ENCODE measurements around the gene HBD.

Gene HBD

DNA sequence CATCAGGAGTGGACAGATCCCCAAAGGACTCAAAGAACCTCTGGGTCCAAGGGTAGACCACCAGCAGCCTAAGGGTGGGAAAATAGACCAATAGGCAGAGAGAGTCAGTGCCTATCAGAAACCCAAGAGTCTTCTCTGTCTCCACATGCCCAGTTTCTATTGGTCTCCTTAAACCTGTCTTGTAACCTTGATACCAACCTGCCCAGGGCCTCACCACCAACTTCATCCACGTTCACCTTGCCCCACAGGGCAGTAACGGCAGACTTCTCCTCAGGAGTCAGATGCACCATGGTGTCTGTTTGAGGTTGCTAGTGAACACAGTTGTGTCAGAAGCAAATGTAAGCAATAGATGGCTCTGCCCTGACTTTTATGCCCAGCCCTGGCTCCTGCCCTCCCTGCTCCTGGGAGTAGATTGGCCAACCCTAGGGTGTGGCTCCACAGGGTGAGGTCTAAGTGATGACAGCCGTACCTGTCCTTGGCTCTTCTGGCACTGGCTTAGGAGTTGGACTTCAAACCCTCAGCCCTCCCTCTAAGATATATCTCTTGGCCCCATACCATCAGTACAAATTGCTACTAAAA is 7.5 kb downstream of the HBD start, which contains the start of gene HBB:
HBB (minus strand) TSS at position 340 of the 579 bp plus-strand sequence; CDS start at position 290, 50 bp downstream.
- no peak for DNase-seq (ENCODE audit: low read depth)
- TF ChIP-seq, protein P1, sequence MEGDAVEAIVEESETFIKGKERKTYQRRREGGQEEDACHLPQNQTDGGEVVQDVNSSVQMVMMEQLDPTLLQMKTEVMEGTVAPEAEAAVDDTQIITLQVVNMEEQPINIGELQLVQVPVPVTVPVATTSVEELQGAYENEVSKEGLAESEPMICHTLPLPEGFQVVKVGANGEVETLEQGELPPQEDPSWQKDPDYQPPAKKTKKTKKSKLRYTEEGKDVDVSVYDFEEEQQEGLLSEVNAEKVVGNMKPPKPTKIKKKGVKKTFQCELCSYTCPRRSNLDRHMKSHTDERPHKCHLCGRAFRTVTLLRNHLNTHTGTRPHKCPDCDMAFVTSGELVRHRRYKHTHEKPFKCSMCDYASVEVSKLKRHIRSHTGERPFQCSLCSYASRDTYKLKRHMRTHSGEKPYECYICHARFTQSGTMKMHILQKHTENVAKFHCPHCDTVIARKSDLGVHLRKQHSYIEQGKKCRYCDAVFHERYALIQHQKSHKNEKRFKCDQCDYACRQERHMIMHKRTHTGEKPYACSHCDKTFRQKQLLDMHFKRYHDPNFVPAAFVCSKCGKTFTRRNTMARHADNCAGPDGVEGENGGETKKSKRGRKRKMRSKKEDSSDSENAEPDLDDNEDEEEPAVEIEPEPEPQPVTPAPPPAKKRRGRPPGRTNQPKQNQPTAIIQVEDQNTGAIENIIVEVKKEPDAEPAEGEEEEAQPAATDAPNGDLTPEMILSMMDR (conservative IDR thresholded peaks at IDR 0.05; ENCODE audit: low read length): no peak
- H3K4me3 ChIP-seq (ENCODE audit: low read length): no peak within 1 kb of the TSS

DNA sequence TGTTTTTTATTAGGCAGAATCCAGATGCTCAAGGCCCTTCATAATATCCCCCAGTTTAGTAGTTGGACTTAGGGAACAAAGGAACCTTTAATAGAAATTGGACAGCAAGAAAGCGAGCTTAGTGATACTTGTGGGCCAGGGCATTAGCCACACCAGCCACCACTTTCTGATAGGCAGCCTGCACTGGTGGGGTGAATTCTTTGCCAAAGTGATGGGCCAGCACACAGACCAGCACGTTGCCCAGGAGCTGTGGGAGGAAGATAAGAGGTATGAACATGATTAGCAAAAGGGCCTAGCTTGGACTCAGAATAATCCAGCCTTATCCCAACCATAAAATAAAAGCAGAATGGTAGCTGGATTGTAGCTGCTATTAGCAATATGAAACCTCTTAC is 8.8 kb downstream of the HBD start:
- no peak overlapping the region for H3K4me3 ChIP-seq (ENCODE audit: low read length)
- no peak for DNase-seq (ENCODE audit: low read depth)
- TF ChIP-seq, protein P1 (conservative IDR thresholded peaks at IDR 0.05; ENCODE audit: low read length): no peak

DNA sequence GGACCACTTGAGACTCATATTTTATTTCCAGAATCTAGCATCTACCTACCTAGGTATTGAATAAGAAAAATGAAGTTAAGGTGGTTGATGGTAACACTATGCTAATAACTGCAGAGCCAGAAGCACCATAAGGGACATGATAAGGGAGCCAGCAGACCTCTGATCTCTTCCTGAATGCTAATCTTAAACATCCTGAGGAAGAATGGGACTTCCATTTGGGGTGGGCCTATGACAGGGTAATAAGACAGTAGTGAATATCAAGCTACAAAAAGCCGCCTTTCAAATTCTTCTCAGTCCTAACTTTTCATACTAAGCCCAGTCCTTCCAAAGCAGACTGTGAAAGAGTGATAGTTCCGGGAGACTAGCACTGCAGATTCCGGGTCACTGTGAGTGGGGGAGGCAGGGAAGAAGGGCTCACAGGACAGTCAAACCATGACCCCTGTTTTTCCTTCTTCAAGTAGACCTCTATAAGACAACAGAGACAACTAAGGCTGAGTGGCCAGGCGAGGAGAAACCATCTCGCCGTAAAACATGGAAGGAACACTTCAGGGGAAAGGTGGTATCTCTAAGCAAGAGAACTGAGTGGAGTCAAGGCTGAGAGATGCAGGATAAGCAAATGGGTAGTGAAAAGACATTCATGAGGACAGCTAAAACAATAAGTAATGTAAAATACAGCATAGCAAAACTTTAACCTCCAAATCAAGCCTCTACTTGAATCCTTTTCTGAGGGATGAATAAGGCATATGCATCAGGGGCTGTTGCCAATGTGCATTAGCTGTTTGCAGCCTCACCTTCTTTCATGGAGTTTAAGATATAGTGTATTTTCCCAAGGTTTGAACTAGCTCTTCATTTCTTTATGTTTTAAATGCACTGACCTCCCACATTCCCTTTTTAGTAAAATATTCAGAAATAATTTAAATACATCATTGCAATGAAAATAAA is 9.5 kb downstream of the HBD start:
- TF ChIP-seq, protein P1 (conservative IDR thresholded peaks at IDR 0.05; ENCODE audit: low read length): no peak
- DNase-seq (ENCODE audit: low read depth): no peak
- no peak overlapping the region for H3K4me3 ChIP-seq (ENCODE audit: low read length)

DNA sequence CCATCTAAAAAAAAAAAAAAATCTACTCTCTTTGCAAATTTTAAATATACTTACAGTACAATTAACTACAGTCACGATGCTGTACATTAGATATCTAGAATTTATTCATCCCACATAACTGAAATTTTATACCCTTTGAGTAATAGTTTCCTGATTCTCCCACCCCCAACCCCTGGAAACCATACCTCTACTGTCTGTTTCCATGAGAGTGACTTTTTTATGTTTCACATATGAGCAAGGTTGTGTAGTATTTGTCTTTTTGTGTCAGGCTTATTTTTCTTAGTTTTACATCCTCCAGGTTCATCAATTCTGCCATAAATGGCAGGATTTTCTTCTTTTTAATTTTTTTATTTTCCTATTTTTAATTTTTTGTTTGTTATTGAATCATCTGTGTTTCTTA is 10.6 kb downstream of the HBD start:
- DNase-seq (ENCODE audit: low read depth): no peak
- H3K4me3 ChIP-seq (ENCODE audit: low read length): no peak overlapping the region
- TF ChIP-seq, protein P1 (conservative IDR thresholded peaks at IDR 0.05; ENCODE audit: low read length): no peak

DNA sequence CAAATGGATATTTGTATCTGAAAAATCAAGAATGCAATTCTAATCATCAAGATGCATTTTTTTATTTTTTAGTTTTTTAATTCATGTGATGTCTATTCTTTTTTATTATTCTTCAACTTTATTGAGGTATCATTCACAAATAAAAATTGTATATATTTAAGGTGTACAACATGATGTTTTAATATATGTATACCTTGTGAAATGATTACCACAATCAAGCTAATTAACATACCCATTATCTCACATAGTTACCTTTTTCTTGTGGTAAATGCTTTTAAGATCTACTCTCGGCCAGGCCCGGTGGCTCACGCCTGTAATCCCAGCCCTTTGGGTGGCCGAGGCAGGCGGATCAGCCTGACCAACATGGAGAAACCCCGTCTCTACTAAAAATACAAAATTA is 11.1 kb downstream of the HBD start:
- no peak for DNase-seq (ENCODE audit: low read depth)
- H3K4me3 ChIP-seq (ENCODE audit: low read length): no peak overlapping the region
- TF ChIP-seq, protein P1 (conservative IDR thresholded peaks at IDR 0.05; ENCODE audit: low read length): no peak

DNA sequence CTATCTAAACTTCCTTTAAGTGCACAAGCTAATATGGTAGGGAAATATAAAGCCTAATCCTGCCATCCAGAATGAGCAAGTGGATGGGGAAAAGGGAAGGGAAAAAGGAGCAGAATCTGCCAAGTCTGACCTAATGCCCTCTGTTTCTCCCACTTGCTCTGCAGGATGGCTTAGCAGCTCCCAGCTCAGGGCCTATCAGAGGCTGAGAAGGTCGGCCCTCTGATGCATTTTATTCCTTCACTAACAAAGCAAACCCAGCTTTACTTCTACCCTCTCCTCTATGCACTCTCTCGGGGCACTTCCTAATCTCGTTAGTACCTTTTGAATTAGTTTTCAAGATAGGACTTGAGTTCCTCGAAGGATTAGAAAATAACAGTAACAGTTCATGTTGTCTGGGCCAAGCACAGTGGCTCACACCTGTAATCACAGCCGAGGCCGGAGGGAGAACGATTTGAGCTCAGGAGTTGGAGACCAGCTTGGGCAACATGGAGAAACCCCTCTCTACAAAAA is 23.9 kb downstream of the HBD start:
- TF ChIP-seq, protein P1 (conservative IDR thresholded peaks at IDR 0.05; ENCODE audit: low read length): no peak
- DNase-seq (ENCODE audit: low read depth): no peak
- no peak overlapping the region for H3K4me3 ChIP-seq (ENCODE audit: low read length)
